Measurements from ENCODE around the gene PRSS56.

GRCh38 chr2:232485348-232485756, 34.8 kb upstream of the PRSS56 start:
- no peak for TF ChIP-seq POLR2A (IDR thresholded peaks at IDR 0.05)
- TF ChIP-seq, protein P1, sequence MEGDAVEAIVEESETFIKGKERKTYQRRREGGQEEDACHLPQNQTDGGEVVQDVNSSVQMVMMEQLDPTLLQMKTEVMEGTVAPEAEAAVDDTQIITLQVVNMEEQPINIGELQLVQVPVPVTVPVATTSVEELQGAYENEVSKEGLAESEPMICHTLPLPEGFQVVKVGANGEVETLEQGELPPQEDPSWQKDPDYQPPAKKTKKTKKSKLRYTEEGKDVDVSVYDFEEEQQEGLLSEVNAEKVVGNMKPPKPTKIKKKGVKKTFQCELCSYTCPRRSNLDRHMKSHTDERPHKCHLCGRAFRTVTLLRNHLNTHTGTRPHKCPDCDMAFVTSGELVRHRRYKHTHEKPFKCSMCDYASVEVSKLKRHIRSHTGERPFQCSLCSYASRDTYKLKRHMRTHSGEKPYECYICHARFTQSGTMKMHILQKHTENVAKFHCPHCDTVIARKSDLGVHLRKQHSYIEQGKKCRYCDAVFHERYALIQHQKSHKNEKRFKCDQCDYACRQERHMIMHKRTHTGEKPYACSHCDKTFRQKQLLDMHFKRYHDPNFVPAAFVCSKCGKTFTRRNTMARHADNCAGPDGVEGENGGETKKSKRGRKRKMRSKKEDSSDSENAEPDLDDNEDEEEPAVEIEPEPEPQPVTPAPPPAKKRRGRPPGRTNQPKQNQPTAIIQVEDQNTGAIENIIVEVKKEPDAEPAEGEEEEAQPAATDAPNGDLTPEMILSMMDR (IDR thresholded peaks at IDR 0.05): no peak
